ENCODE data around the gene ROR2. TPM values are rescaled to one million over a fixed set of nuclear protein-coding genes. Genes with fewer than 3 reads are reported as not detected.

Gene ROR2
- total and polyA plus RNA-seq, 2 of the 13 experiments (the other 11 are each of a cell fraction or from before 2014, with no cell fraction given) = not detected

DNA sequence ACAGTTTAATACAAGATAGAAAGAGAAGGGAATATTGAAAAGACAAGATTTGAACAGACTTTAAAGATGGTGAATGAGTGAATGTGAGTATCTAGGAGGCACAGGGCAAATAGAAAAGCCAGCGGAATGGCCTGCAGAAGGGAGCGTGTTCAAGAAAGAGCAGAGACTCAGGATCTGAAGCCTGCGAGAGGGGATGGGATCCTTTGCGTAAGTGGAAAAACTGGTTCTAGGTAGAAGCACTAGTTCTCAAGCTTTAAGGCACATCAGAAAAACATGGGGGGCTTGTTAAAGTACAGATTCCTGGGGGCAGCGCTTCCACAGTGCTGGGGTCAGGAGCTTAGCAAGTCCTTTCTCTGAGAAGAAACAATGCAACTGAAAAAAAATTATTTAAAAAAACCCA, 431.6 kb downstream of the ROR2 start:
- H3K9me3 ChIP-seq (ENCODE audit: low read length) = no peaks in the 10 kb centered on the region
- no peak overlapping the region for H3K9ac ChIP-seq (ENCODE audit: insufficient read depth, low read depth, low read length)
- ATAC-seq (no peak), DNase-seq (ENCODE audit: low spot score) (no peak), FAIRE-seq (no peak)
- H3K27me3 ChIP-seq (ENCODE audit: control insufficient read depth in 1 of 2, insufficient read depth in 2 of 2, low read length in 2 of 2) = 0 out of 5 replicates have a peak, but pooled peaks cover 0 to 4% of the 10 kb centered on the region in 2 experiments
- H3K4me1 ChIP-seq (ENCODE audit: insufficient read depth, low read length) = no peaks in the 10 kb centered on the region
- CTCF ChIA-PET (ENCODE audit: low intra/inter-chr PET ratio, low total read pairs) = no interaction called here
- no peaks in the 10 kb centered on the region for H3K79me2 ChIP-seq (ENCODE audit: insufficient read depth, low read length)
- intact Hi-C loops (cut with micrococcal nuclease; ENCODE audit: unreplicated experiment) (no loop called here), in situ Hi-C loops (cut with HindIII; ENCODE audit: extremely low pct_ligation_motif_present, low pct_unique_long_range_greater_than_20kb) (no loop called here)
- 50% methylated on average over 5 of the region's 5 CpGs for WGBS (ENCODE audit: low lambda C conversion rate)
- no peak overlapping the region for H3K4me2 ChIP-seq (ENCODE audit: low read depth, low read length)
- BruUV-seq (replicated peaks) = no TSS peak
- H4K20me1 ChIP-seq (ENCODE audit: insufficient read depth, low read length) = no peaks in the 10 kb centered on the region
- no peak overlapping the region for H2AFZ ChIP-seq (ENCODE audit: low read length)
- no peak for TF ChIP-seq NFE2L1 (CRISPR knock-in tag; IDR thresholded peaks at IDR 0.05; ENCODE audit: borderline replicate concordance)
- TF ChIP-seq MAFG (CRISPR knock-in tag; IDR thresholded peaks at IDR 0.05) = no peak
- TF ChIP-seq, protein P1, sequence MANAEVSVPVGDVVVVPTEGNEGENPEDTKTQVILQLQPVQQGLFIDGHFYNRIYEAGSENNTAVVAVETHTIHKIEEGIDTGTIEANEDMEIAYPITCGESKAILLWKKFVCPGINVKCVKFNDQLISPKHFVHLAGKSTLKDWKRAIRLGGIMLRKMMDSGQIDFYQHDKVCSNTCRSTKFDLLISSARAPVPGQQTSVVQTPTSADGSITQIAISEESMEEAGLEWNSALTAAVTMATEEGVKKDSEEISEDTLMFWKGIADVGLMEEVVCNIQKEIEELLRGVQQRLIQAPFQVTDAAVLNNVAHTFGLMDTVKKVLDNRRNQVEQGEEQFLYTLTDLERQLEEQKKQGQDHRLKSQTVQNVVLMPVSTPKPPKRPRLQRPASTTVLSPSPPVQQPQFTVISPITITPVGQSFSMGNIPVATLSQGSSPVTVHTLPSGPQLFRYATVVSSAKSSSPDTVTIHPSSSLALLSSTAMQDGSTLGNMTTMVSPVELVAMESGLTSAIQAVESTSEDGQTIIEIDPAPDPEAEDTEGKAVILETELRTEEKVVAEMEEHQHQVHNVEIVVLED (CRISPR knock-in tag; IDR thresholded peaks at IDR 0.05; ENCODE audit: borderline replicate concordance) = no peak
- no peak for TF ChIP-seq KLF12 (CRISPR knock-in tag; IDR thresholded peaks at IDR 0.05; ENCODE audit: borderline replicate concordance)
- no peak for TF ChIP-seq NKX3-1 (CRISPR knock-in tag; IDR thresholded peaks at IDR 0.05)
- TF ChIP-seq ZNF720 (CRISPR knock-in tag; IDR thresholded peaks at IDR 0.05) = no peak
- TF ChIP-seq ZMYM4 (CRISPR knock-in tag; IDR thresholded peaks at IDR 0.05) = no peak
- H3K27ac ChIP-seq (ENCODE audit: extremely low read length, insufficient read depth, low read length) = no peak overlapping the region
- POLR2A ChIA-PET = no interaction called here
- no peaks in the 10 kb centered on the region for H3K36me3 ChIP-seq (replicated peaks in 1 of 2; ENCODE audit: control insufficient read depth in 1 of 2, insufficient read depth in 2 of 2, low read length in 2 of 2)
- H3K4me3 ChIP-seq (replicated peaks in 1 of 3; ENCODE audit: insufficient read depth in 1 of 3, low read depth in 2 of 3, low read length in 3 of 3) = no peak overlapping the region

DNA sequence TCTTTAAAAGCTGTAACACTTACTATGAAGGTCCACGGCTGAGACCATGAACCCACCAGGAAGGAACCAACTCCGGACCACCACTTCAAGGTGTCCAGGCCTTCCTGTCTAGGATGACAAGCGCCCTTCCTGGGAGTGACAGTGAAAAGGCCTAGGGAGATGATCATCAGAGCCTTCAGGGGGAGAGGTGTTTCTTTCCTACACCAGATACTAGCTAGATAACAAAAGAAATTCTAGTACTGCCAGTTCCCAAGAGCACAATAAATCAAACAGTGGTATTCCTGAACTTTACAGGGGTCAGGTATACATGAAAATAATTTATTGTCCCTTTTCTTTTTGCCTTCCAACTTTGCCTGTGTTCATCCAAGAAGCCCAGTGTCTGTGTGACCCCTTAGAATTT, 432.2 kb downstream of the ROR2 start:
- ATAC-seq = no peak
- H3K79me2 ChIP-seq (ENCODE audit: insufficient read depth, low read length) = no peaks in the 10 kb centered on the region
- 0 out of 5 replicates have a peak, but pooled peaks cover 0 to 4% of the 10 kb centered on the region in 2 experiments for H3K27me3 ChIP-seq (ENCODE audit: control insufficient read depth in 1 of 2, insufficient read depth in 2 of 2, low read length in 2 of 2)
- no peak overlapping the region for H2AFZ ChIP-seq (ENCODE audit: low read length)
- FAIRE-seq = no peak
- no peaks in the 10 kb centered on the region for H4K20me1 ChIP-seq (ENCODE audit: insufficient read depth, low read length)
- intact Hi-C loops (cut with micrococcal nuclease; ENCODE audit: unreplicated experiment) (no loop called here), in situ Hi-C loops (cut with HindIII; ENCODE audit: extremely low pct_ligation_motif_present, low pct_unique_long_range_greater_than_20kb) (no loop called here)
- H3K4me2 ChIP-seq (ENCODE audit: low read depth, low read length) = no peak overlapping the region
- no peak overlapping the region for H3K4me3 ChIP-seq (replicated peaks in 1 of 3; ENCODE audit: insufficient read depth in 1 of 3, low read depth in 2 of 3, low read length in 3 of 3)
- CTCF ChIA-PET (ENCODE audit: low intra/inter-chr PET ratio, low total read pairs) = no interaction called here
- H3K36me3 ChIP-seq (replicated peaks in 1 of 2; ENCODE audit: control insufficient read depth in 1 of 2, insufficient read depth in 2 of 2, low read length in 2 of 2) = no peaks in the 10 kb centered on the region
- POLR2A ChIA-PET = no interaction called here
- no peaks in the 10 kb centered on the region for H3K9me3 ChIP-seq (ENCODE audit: low read length)
- WGBS (ENCODE audit: low lambda C conversion rate) = 19% methylated on average over 3 of the region's 3 CpGs
- no peak overlapping the region for H3K27ac ChIP-seq (ENCODE audit: extremely low read length, insufficient read depth, low read length)
- H3K9ac ChIP-seq (ENCODE audit: insufficient read depth, low read depth, low read length) = no peak overlapping the region
- H3K4me1 ChIP-seq (ENCODE audit: insufficient read depth, low read length) = no peaks in the 10 kb centered on the region
- DNase-seq (ENCODE audit: low spot score) = no peak
- no TSS peak for BruUV-seq (replicated peaks)
- TF ChIP-seq ZNF30 (CRISPR knock-in tag; IDR thresholded peaks at IDR 0.05) (no peak), ZNF430 (CRISPR knock-in tag; IDR thresholded peaks at IDR 0.05) (no peak), DNMT1 (CRISPR knock-in tag; IDR thresholded peaks at IDR 0.05) (no peak), ZSCAN31 (CRISPR knock-in tag; IDR thresholded peaks at IDR 0.05; ENCODE audit: low read depth) (no peak), CREM (IDR thresholded peaks at IDR 0.05) (no peak), CREM (CRISPR knock-in tag; IDR thresholded peaks at IDR 0.05) (no peak), MAFK (conservative IDR thresholded peaks at IDR 0.05 in 1 of 2, IDR thresholded peaks at IDR 0.05 in 1 of 2; ENCODE audit: low read length in 2 of 2) (no peak)
- TF ChIP-seq, protein P2, sequence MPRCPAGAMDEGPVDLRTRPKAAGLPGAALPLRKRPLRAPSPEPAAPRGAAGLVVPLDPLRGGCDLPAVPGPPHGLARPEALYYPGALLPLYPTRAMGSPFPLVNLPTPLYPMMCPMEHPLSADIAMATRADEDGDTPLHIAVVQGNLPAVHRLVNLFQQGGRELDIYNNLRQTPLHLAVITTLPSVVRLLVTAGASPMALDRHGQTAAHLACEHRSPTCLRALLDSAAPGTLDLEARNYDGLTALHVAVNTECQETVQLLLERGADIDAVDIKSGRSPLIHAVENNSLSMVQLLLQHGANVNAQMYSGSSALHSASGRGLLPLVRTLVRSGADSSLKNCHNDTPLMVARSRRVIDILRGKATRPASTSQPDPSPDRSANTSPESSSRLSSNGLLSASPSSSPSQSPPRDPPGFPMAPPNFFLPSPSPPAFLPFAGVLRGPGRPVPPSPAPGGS (CRISPR knock-in tag; IDR thresholded peaks at IDR 0.05) = no peak
- TF ChIP-seq, protein P3, sequence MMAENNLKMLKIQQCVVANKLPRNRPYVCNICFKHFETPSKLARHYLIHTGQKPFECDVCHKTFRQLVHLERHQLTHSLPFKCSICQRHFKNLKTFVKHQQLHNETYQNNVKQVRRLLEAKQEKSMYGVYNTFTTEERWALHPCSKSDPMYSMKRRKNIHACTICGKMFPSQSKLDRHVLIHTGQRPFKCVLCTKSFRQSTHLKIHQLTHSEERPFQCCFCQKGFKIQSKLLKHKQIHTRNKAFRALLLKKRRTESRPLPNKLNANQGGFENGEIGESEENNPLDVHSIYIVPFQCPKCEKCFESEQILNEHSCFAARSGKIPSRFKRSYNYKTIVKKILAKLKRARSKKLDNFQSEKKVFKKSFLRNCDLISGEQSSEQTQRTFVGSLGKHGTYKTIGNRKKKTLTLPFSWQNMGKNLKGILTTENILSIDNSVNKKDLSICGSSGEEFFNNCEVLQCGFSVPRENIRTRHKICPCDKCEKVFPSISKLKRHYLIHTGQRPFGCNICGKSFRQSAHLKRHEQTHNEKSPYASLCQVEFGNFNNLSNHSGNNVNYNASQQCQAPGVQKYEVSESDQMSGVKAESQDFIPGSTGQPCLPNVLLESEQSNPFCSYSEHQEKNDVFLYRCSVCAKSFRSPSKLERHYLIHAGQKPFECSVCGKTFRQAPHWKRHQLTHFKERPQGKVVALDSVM (CRISPR knock-in tag; IDR thresholded peaks at IDR 0.05) = no peak
